Right renal pelvis (tissue), 4 donors: ENCODE results near the gene CAPN10. TPM values are rescaled to one million over a fixed set of nuclear protein-coding genes. Genes with fewer than 3 reads are reported as not detected.
"Not testable (repeated sequence)": the region's sequence is repeated elsewhere in the genome, so short reads cannot be mapped to it uniquely, and the experiment has no call there.

Source experiments
- DNase-seq, 4 donors: peaks; one replicate each; pipeline ENCODE4 v3.0.0-alpha.2; 2013; ENCODE audit warnings: low read depth in 4 of 4, low spot score in 3 of 4, missing footprints in 1 of 4
- polyA plus RNA-seq, 4 donors: library from polyadenylated mRNA; unstranded; fragments of 120-200 nt; gene quantifications; one replicate each; pipeline ENCODE4 v1.2.1, GENCODE V29; 2013; ENCODE audit not compliant: insufficient read length in 4 of 4

CAPN10 gene
- polyA plus RNA-seq = 10 to 100 TPM; 21.3 to 33.1 (median 21.7) TPM

GRCh38 chr2:240586198-240586918 is at the start of gene CAPN10:
TSS of gene CAPN10 (plus strand) at chr2:240586734. CDS start at chr2:240586912, 178 bp downstream.
- DNase-seq = peak; percentile 88 to 94 (median 92)

- DNase-seq = no peak
These were observed 48.3 kb upstream of the CAPN10 start for GRCh38 chr2:240538031-240538780.

GRCh38 chr2:240539101-240539500 is 47.4 kb upstream of the CAPN10 start:
- not testable (repeated sequence) for DNase-seq

GRCh38 chr2:240539906-240540305 is 46.6 kb upstream of the CAPN10 start:
- no peak for DNase-seq

- DNase-seq = no peak
These were observed 35.2 kb upstream of the CAPN10 start for GRCh38 chr2:240551288-240551687.

GRCh38 chr2:240551811-240552210 is 34.7 kb upstream of the CAPN10 start:
- DNase-seq = no peak

- DNase-seq = no peak
These were observed 32.5 kb upstream of the CAPN10 start for GRCh38 chr2:240553956-240554480.

- no peak for DNase-seq
These were observed 31.6 kb upstream of the CAPN10 start for GRCh38 chr2:240554767-240555493.

GRCh38 chr2:240555541-240556250 is 30.8 kb upstream of the CAPN10 start:
- no peak for DNase-seq

GRCh38 chr2:240556553-240557100 is 29.9 kb upstream of the CAPN10 start:
- no peak for DNase-seq

- DNase-seq = no peak
These were observed 29.3 kb upstream of the CAPN10 start for GRCh38 chr2:240557101-240557751.

- no peak for DNase-seq
These were observed 28.7 kb upstream of the CAPN10 start, which contains the start of gene ANKMY1 for GRCh38 chr2:240557808-240558207. TSS of gene ANKMY1 (minus strand) at chr2:240557988. CDS start at chr2:240557335, 653 bp downstream.

GRCh38 chr2:240558236-240558761 is 28.2 kb upstream of the CAPN10 start:
- no peak for DNase-seq

GRCh38 chr2:240559286-240559685 is 27.2 kb upstream of the CAPN10 start:
- no peak for DNase-seq

- peak in 2 of 4 donors; percentile 55 to 66 for DNase-seq
These were observed 26.5 kb upstream of the CAPN10 start, which contains the start of gene DUSP28 for GRCh38 chr2:240560084-240560479. TSS of gene DUSP28 (plus strand) at chr2:240560357. CDS start at chr2:240560685, 328 bp downstream.

GRCh38 chr2:240560480-240561324 is 25.8 kb upstream of the CAPN10 start:
- DNase-seq = peak; percentile 94 to 97 (median 96)

GRCh38 chr2:240561325-240561971 is 25.1 kb upstream of the CAPN10 start:
- no peak for DNase-seq

- not testable (repeated sequence) for DNase-seq
These were observed 23.3 kb upstream of the CAPN10 start for GRCh38 chr2:240563231-240563630.
